PC-9 (cell line): Measurements from ENCODE around the gene FRMD4B.

Experiments
- EZH2 ChIP-seq: fragments of 200-600 bp; sonication (generic); IDR thresholded peaks from 2 replicates; pipeline ENCODE4 v1.8.0; 2017; ENCODE audit warnings: antibody characterized with exemption, low read depth
- TF ChIP-seq, protein P1 (sequence below): fragments of 200-600 bp; sonication (generic); conservative IDR thresholded peaks from 2 replicates; pipeline ENCODE4 v1.6.1; 2017; ENCODE audit warnings: mixed run types, antibody characterized with exemption, mild to moderate bottlenecking, moderate library complexity

DNA sequence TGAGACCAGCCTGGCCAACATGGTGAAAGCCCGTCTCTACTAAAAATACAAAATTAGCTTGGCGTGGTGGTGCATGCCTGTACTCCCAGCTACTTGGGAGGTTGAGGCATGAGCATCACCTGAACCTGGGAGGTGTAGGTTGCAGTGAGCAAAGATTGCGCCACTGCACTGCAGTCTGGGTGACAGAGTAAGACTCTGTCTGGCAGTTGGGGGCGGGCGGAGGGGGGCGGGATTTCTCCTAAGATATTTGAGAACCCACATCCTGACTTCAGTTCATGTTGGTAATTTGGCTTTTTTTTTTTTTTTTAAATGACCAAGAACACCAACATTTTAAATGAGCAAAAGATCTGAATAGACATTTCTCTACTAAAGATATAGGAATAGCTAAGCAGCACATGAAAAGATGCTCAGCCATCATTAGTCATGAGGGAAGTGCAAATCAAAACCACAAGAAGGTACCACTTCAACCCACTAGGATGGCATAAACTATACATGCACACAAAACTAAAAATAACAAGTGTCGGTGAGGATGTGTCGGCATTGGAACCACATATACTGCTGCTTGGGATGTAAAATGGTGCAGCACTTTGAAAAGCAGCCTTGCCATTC lies 187.9 kb downstream of the FRMD4B start:
- TF ChIP-seq, protein P1, sequence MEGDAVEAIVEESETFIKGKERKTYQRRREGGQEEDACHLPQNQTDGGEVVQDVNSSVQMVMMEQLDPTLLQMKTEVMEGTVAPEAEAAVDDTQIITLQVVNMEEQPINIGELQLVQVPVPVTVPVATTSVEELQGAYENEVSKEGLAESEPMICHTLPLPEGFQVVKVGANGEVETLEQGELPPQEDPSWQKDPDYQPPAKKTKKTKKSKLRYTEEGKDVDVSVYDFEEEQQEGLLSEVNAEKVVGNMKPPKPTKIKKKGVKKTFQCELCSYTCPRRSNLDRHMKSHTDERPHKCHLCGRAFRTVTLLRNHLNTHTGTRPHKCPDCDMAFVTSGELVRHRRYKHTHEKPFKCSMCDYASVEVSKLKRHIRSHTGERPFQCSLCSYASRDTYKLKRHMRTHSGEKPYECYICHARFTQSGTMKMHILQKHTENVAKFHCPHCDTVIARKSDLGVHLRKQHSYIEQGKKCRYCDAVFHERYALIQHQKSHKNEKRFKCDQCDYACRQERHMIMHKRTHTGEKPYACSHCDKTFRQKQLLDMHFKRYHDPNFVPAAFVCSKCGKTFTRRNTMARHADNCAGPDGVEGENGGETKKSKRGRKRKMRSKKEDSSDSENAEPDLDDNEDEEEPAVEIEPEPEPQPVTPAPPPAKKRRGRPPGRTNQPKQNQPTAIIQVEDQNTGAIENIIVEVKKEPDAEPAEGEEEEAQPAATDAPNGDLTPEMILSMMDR = no peak
- no peak for TF ChIP-seq EZH2
